Neuron (in vitro differentiated cells): ENCODE data around the gene RPRD1B.

ENCODE experiments used
- H2AFZ ChIP-seq: one replicate; pipeline ENCODE4 v1.6.1; 2013; ENCODE audit warnings: low read depth, mild to moderate bottlenecking, inconsistent platforms, low read length, moderate library complexity
- H3K27me3 ChIP-seq: one replicate; pipeline ENCODE4 v1.6.1; 2013; ENCODE audit warnings: low read length; ENCODE audit not compliant: insufficient read depth
- H3K36me3 ChIP-seq: one replicate; pipeline ENCODE4 v1.6.1; 2013; ENCODE audit warnings: low read length; ENCODE audit not compliant: insufficient read depth
- H3K4me1 ChIP-seq: one replicate; pipeline ENCODE4 v1.6.1; 2013; ENCODE audit warnings: low read length; ENCODE audit not compliant: insufficient read depth
- H3K4me3 ChIP-seq: 2 replicates; pipeline ENCODE4 v1.5.1; 2013; ENCODE audit warnings: mild to moderate bottlenecking, low read length, moderate library complexity
- H3K9me3 ChIP-seq: one replicate; pipeline ENCODE4 v1.6.1; 2013; ENCODE audit warnings: low read length

The RPRD1B gene

GRCh38 chr20:38057351-38057972, 23.9 kb downstream of the RPRD1B start:
- Histone ChIP-seq H3K4me3 (no peak overlapping the region), H3K27me3 (no peaks in the 10 kb centered on the region), H2AFZ (no peak overlapping the region), H3K9me3 (no peaks in the 10 kb centered on the region), H3K36me3 (peaks cover 59% of the 10 kb centered on the region), H3K4me1 (peaks cover 11% of the 10 kb centered on the region)

- no peak overlapping the region for H2AFZ ChIP-seq
- peaks cover 73% of the 10 kb centered on the region for H3K36me3 ChIP-seq
- H3K27me3 ChIP-seq, result no peaks in the 10 kb centered on the region
- H3K9me3 ChIP-seq, result no peaks in the 10 kb centered on the region
- H3K4me1 ChIP-seq, result peaks cover 11% of the 10 kb centered on the region
- no peak overlapping the region for H3K4me3 ChIP-seq
These were observed 26.3 kb downstream of the RPRD1B start for GRCh38 chr20:38059832-38060231.

- H2AFZ ChIP-seq, result no peak overlapping the region
- H3K4me1 ChIP-seq, result peaks cover 7% of the 10 kb centered on the region
- no peaks in the 10 kb centered on the region for H3K9me3 ChIP-seq
- H3K27me3 ChIP-seq, result no peaks in the 10 kb centered on the region
- peaks cover 78% of the 10 kb centered on the region for H3K36me3 ChIP-seq
- no peak overlapping the region for H3K4me3 ChIP-seq
These were observed 27.0 kb downstream of the RPRD1B start for GRCh38 chr20:38060536-38060935.

GRCh38 chr20:38061109-38061508, 27.6 kb downstream of the RPRD1B start:
- Histone ChIP-seq H3K27me3 (no peaks in the 10 kb centered on the region), H3K36me3 (peaks cover 82% of the 10 kb centered on the region), H3K9me3 (no peaks in the 10 kb centered on the region), H2AFZ (no peak overlapping the region), H3K4me3 (no peak overlapping the region), H3K4me1 (peaks cover 5% of the 10 kb centered on the region)

GRCh38 chr20:38062890-38063289, 29.3 kb downstream of the RPRD1B start:
- Histone ChIP-seq H3K9me3 (peaks cover 3% of the 10 kb centered on the region), H3K4me1 (peaks cover 1% of the 10 kb centered on the region), H3K27me3 (no peaks in the 10 kb centered on the region), H3K4me3 (no peak overlapping the region), H2AFZ (no peak overlapping the region), H3K36me3 (peaks cover 96% of the 10 kb centered on the region)

GRCh38 chr20:38063911-38064530, 30.5 kb downstream of the RPRD1B start:
- Histone ChIP-seq H3K9me3 (peaks cover 3% of the 10 kb centered on the region), H3K4me1 (no peaks in the 10 kb centered on the region), H3K36me3 (peaks cover 96% of the 10 kb centered on the region), H3K4me3 (no peak overlapping the region), H2AFZ (no peak overlapping the region), H3K27me3 (no peaks in the 10 kb centered on the region)

GRCh38 chr20:38065764-38066375, 32.3 kb downstream of the RPRD1B start:
- H3K36me3 ChIP-seq, result peaks cover 96% of the 10 kb centered on the region
- H3K9me3 ChIP-seq, result peaks cover 11% of the 10 kb centered on the region

GRCh38 chr20:38066969-38067716, 33.6 kb downstream of the RPRD1B start:
- no peak overlapping the region for H2AFZ ChIP-seq
- H3K9me3 ChIP-seq, result peaks cover 20% of the 10 kb centered on the region
- H3K4me3 ChIP-seq, result no peak overlapping the region
- no peaks in the 10 kb centered on the region for H3K4me1 ChIP-seq
- no peaks in the 10 kb centered on the region for H3K27me3 ChIP-seq
- peaks cover 96% of the 10 kb centered on the region for H3K36me3 ChIP-seq

More at GRCh38 chr20:38065764-38066375, 32.3 kb downstream of the RPRD1B start:
- H2AFZ ChIP-seq, result no peak overlapping the region
- no peaks in the 10 kb centered on the region for H3K4me1 ChIP-seq
- no peak overlapping the region for H3K4me3 ChIP-seq
- no peaks in the 10 kb centered on the region for H3K27me3 ChIP-seq

- Histone ChIP-seq H3K36me3 (peaks cover 98% of the 10 kb centered on the region), H2AFZ (no peak overlapping the region), H3K4me1 (no peaks in the 10 kb centered on the region), H3K27me3 (no peaks in the 10 kb centered on the region), H3K4me3 (no peak overlapping the region), H3K9me3 (peaks cover 25% of the 10 kb centered on the region)
These were observed 34.3 kb downstream of the RPRD1B start for GRCh38 chr20:38067717-38068365.

GRCh38 chr20:38072898-38073297, 39.4 kb downstream of the RPRD1B start:
- Histone ChIP-seq H3K4me3 (no peak overlapping the region), H3K4me1 (no peaks in the 10 kb centered on the region), H2AFZ (no peak overlapping the region), H3K36me3 (peaks cover 76% of the 10 kb centered on the region), H3K27me3 (no peaks in the 10 kb centered on the region), H3K9me3 (peaks cover 22% of the 10 kb centered on the region)

- Histone ChIP-seq H3K9me3 (peaks cover 24% of the 10 kb centered on the region), H3K4me1 (no peaks in the 10 kb centered on the region), H2AFZ (no peak overlapping the region), H3K27me3 (no peaks in the 10 kb centered on the region), H3K4me3 (no peak overlapping the region), H3K36me3 (peaks cover 72% of the 10 kb centered on the region)
These were observed 39.9 kb downstream of the RPRD1B start for GRCh38 chr20:38073307-38074071.
